OCI-LY1 (cell line): ENCODE measurements around the gene RPS19BP1.

Experiments used
- H2AFZ ChIP-seq: fragments of 200-600 bp; sonication (generic), shearing (Covaris generic); 2 replicates; pipeline ENCODE4 v1.6.0; 2014; ENCODE audit warnings: antibody characterized with exemption, mild to moderate bottlenecking, low read length
- H3F3A ChIP-seq: fragments of 200-600 bp; sonication (generic), shearing (Covaris generic); 2 replicates; pipeline ENCODE4 v1.6.0; 2014; ENCODE audit warnings: mild to moderate bottlenecking, antibody characterized with exemption, low read length, moderate library complexity; ENCODE audit not compliant: insufficient read depth
- H3K27ac ChIP-seq: fragments of 200-600 bp; sonication (generic); 2 replicates; pipeline ENCODE4 v1.5.1; 2014; ENCODE audit warnings: low read length, mixed run types, mild to moderate bottlenecking, low read depth; ENCODE audit not compliant: poor library complexity, severe bottlenecking
- H3K27me3 ChIP-seq: fragments of 200-600 bp; sonication (generic); 2 replicates; pipeline ENCODE4 v1.6.0; 2014; ENCODE audit warnings: antibody characterized with exemption, mild to moderate bottlenecking, low read length, moderate library complexity; ENCODE audit not compliant: insufficient read depth
- H3K36me3 ChIP-seq: fragments of 200-600 bp; sonication (generic); 2 replicates; pipeline ENCODE4 v1.6.1; 2014; ENCODE audit warnings: mild to moderate bottlenecking, antibody characterized with exemption, low read length, moderate library complexity, mixed read lengths; ENCODE audit not compliant: insufficient read depth
- H3K4me1 ChIP-seq: fragments of 200-600 bp; sonication (generic); 2 replicates; pipeline ENCODE4 v1.5.1; 2014; ENCODE audit warnings: mild to moderate bottlenecking, low read length, moderate library complexity; ENCODE audit not compliant: insufficient read depth, severe bottlenecking
- H3K4me2 ChIP-seq: fragments of 200-600 bp; sonication (generic), shearing (Covaris generic); 2 replicates; pipeline ENCODE4 v1.6.1; 2014; ENCODE audit warnings: low read length
- H3K4me3 ChIP-seq: fragments of 200-600 bp; sonication (generic); 2 replicates; pipeline ENCODE4 v1.5.1; 2014; ENCODE audit warnings: low read length, low read depth, mild to moderate bottlenecking, mixed read lengths; ENCODE audit not compliant: poor library complexity, severe bottlenecking
- H3K79me2 ChIP-seq: fragments of 200-600 bp; shearing (Covaris generic); 2 replicates; pipeline ENCODE4 v1.6.1; 2016; ENCODE audit warnings: mixed run types, low read length, mixed read lengths; ENCODE audit not compliant: insufficient read depth
- H3K9ac ChIP-seq: fragments of 200-600 bp; sonication (generic), shearing (Covaris generic); 2 replicates; pipeline ENCODE4 v1.6.1; 2014; ENCODE audit warnings: mild to moderate bottlenecking, low read length, mixed read lengths
- H3K9me2 ChIP-seq: fragments of 200-600 bp; sonication (generic), shearing (Covaris generic); 2 replicates; pipeline ENCODE4 v1.6.1; 2014; ENCODE audit warnings: low read depth, mild to moderate bottlenecking, low read length, mixed read lengths
- H3K9me3 ChIP-seq: fragments of 200-600 bp; shearing (Covaris generic); 2 replicates; pipeline ENCODE4 v1.6.1; 2014; ENCODE audit warnings: low read length, mixed read lengths
- H4K20me1 ChIP-seq: fragments of 200-600 bp; sonication (generic), shearing (Covaris generic); 2 replicates; pipeline ENCODE4 v1.6.0; 2016; ENCODE audit warnings: mild to moderate bottlenecking, low read length; ENCODE audit not compliant: insufficient read depth
- CTCF ChIP-seq: fragments of 200-600 bp; sonication (generic), shearing (Covaris generic); IDR thresholded peaks from 2 replicates; pipeline ENCODE4 v1.5.1; 2017; ENCODE audit warnings: mild to moderate bottlenecking, antibody characterized with exemption, low read length, moderate library complexity, mixed read lengths
- EZH2 ChIP-seq: fragments of 200-600 bp; sonication (generic), shearing (Covaris generic); IDR thresholded peaks from 2 replicates; pipeline ENCODE4 v1.8.0; 2017; ENCODE audit warnings: borderline replicate concordance, mixed run types, mild to moderate bottlenecking, antibody characterized with exemption, low read length, moderate library complexity, mixed read lengths

Gene RPS19BP1

GRCh38 chr22:39532215-39533073 lies at the start of gene RPS19BP1:
RPS19BP1 (minus strand) TSS chr22:39532748; CDS start chr22:39532738, 10 bp downstream.
- peak within 1 kb of the TSS; percentile 99 for H3K9ac ChIP-seq
- no peak for TF ChIP-seq CTCF
- TF ChIP-seq EZH2, result no peak
- H3K36me3 ChIP-seq, result peaks cover 35% of the 10 kb centered on the region
- H3K79me2 ChIP-seq, result peaks cover 14% of the 10 kb centered on the region
- H3K4me2 ChIP-seq, result peak within 1 kb of the TSS; percentile 77
- peaks cover 8% of the 10 kb centered on the region for H3F3A ChIP-seq
- H3K9me3 ChIP-seq, result no peaks in the 10 kb centered on the region
- peak within 1 kb of the TSS; percentile 98 for H3K27ac ChIP-seq
- no peaks in the 10 kb centered on the region for H3K9me2 ChIP-seq
- H3K4me3 ChIP-seq, result peak within 1 kb of the TSS; percentile 99
- peak within 1 kb of the TSS; percentile 76; the same call in 1 of the 2 replicates for H2AFZ ChIP-seq
- H3K4me1 ChIP-seq, result peaks cover 67% of the 10 kb centered on the region
- no peaks in the 10 kb centered on the region for H4K20me1 ChIP-seq
- no peaks in the 10 kb centered on the region for H3K27me3 ChIP-seq

- no peak overlapping the region for H3K4me2 ChIP-seq
- H3K9me3 ChIP-seq, result no peaks in the 10 kb centered on the region
- 0 out of 2 replicates have a peak, but pooled peaks cover 5% of the 10 kb centered on the region for H3K27me3 ChIP-seq
- H3K9me2 ChIP-seq, result no peaks in the 10 kb centered on the region
- no peaks in the 10 kb centered on the region for H3F3A ChIP-seq
- no peaks in the 10 kb centered on the region for H3K79me2 ChIP-seq
- H2AFZ ChIP-seq, result no peak overlapping the region
- H3K9ac ChIP-seq, result no peak overlapping the region
- H3K4me1 ChIP-seq, result no peaks in the 10 kb centered on the region
- no peak for TF ChIP-seq EZH2
- no peak for TF ChIP-seq CTCF
- no peaks in the 10 kb centered on the region for H3K36me3 ChIP-seq
- H4K20me1 ChIP-seq, result no peaks in the 10 kb centered on the region
- H3K4me3 ChIP-seq, result no peak overlapping the region
- H3K27ac ChIP-seq, result no peak overlapping the region
These were observed 48.8 kb upstream of the RPS19BP1 start for GRCh38 chr22:39581303-39581702.

- no peaks in the 10 kb centered on the region for H3K36me3 ChIP-seq
- no peaks in the 10 kb centered on the region for H3K9me3 ChIP-seq
- H3K9ac ChIP-seq, result no peak overlapping the region
- H3F3A ChIP-seq, result no peaks in the 10 kb centered on the region
- 0 out of 2 replicates have a peak, but pooled peaks cover 5% of the 10 kb centered on the region for H3K27me3 ChIP-seq
- no peaks in the 10 kb centered on the region for H3K79me2 ChIP-seq
- no peaks in the 10 kb centered on the region for H4K20me1 ChIP-seq
- H3K4me3 ChIP-seq, result no peak overlapping the region
- TF ChIP-seq CTCF (no peak), EZH2 (no peak)
- H3K4me2 ChIP-seq, result no peak overlapping the region
- no peaks in the 10 kb centered on the region for H3K4me1 ChIP-seq
- no peak overlapping the region for H2AFZ ChIP-seq
- no peak overlapping the region for H3K27ac ChIP-seq
- H3K9me2 ChIP-seq, result no peaks in the 10 kb centered on the region
These were observed 48.2 kb upstream of the RPS19BP1 start for GRCh38 chr22:39580795-39581194.
